Measurements from ENCODE around the gene ARID3C. TPM values are rescaled to one million over a fixed set of nuclear protein-coding genes. Genes with fewer than 3 reads are reported as not detected.

The ARID3C gene
- total RNA-seq, 1 donor from 2014 or later: not detected

DNA sequence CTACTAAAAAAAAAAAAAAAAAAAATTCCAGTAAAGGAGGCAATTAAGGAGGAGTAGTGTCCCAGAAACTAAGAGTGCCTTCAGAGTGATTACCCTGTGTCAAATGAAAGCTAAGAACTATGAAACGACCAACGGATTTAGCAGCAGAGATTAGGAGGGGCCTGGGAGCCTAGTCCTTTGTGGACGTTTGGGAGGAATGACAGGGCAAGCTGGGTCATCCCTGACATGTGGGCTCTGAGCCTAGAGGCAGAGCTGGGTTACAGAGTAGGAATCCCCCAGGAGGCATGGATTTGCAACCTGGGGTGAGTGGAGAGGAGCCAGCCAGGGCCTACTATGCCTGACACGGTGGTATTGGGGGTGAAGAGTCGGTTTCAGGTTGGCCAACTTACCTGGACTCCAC is 4.3 kb upstream of the ARID3C start:
- no peaks in the 10 kb centered on the region for H3K9me3 ChIP-seq (ENCODE audit: control insufficient read depth in 3 of 3, low read length in 3 of 3)
- H3K27ac ChIP-seq (ENCODE audit: low read depth, low read length): no peak overlapping the region
- H3K4me3 ChIP-seq (ENCODE audit: low read length in 3 of 3): no peak overlapping the region
- peaks cover 20 to 22% (median 22%) of the 10 kb centered on the region in 3 donors for H3K27me3 ChIP-seq (ENCODE audit: control insufficient read depth in 3 of 3, insufficient read depth in 3 of 3, low read length in 3 of 3)
- H3K4me1 ChIP-seq (ENCODE audit: control insufficient read depth in 3 of 3, insufficient read depth in 3 of 3, low read length in 3 of 3): peaks cover 26 to 55% (median 36%) of the 10 kb centered on the region in 3 donors
- H3K36me3 ChIP-seq (ENCODE audit: control insufficient read depth in 3 of 3, insufficient read depth in 3 of 3, low read length in 3 of 3): peaks cover 8 to 12% (median 10%) of the 10 kb centered on the region in 3 donors
- H3K9ac ChIP-seq (ENCODE audit: low read depth in 1 of 3, low read length in 3 of 3): no peak overlapping the region

DNA sequence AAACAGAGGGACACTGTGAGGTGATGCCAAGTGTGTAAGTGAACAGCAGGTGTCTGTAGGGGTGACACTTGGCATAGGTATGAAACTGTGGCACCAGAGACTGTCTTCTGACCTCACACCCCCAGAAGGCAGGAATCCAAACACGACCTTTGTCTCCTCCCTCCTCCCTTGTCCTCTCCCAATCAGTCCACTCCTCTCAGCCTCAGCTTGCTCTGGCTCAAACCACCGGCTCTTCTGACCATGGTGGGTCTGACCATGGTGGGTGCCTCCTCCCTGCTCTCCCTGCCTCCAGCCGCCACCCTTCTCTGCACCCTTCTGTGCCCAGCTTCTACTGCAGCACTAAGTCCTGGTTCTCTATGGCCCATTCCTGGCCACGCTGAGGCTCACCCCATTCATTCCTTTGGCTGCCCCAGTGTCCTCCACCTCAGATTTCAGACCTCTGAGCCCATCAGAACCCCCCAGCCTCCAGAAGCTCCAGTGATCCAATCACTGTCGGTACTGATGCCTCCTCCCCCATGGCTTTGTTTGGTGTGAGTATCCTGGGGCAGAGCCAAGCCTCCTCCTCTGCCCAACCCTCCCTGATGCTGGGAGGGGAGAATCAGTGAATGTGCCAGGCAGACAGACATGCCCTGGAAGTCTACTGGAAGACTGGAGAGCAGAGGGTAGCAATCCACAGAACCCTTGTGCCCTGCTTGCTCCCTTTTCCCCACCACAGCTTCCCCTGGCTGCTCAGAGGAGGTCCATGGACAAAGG is 1.7 kb upstream of the ARID3C start:
- H3K9ac ChIP-seq (ENCODE audit: low read depth in 1 of 3, low read length in 3 of 3): no peak overlapping the region
- H3K27me3 ChIP-seq (ENCODE audit: control insufficient read depth in 3 of 3, insufficient read depth in 3 of 3, low read length in 3 of 3): peaks cover 46 to 48% (median 48%) of the 10 kb centered on the region in 3 donors
- no peak overlapping the region for H3K27ac ChIP-seq (ENCODE audit: low read depth, low read length)
- H3K9me3 ChIP-seq (ENCODE audit: control insufficient read depth in 3 of 3, low read length in 3 of 3): no peaks in the 10 kb centered on the region
- H3K36me3 ChIP-seq (ENCODE audit: control insufficient read depth in 3 of 3, insufficient read depth in 3 of 3, low read length in 3 of 3): peaks cover 6 to 8% (median 6%) of the 10 kb centered on the region in 3 donors
- H3K4me3 ChIP-seq (ENCODE audit: low read length in 3 of 3): no peak overlapping the region
- peaks cover 16 to 39% (median 19%) of the 10 kb centered on the region in 3 donors for H3K4me1 ChIP-seq (ENCODE audit: control insufficient read depth in 3 of 3, insufficient read depth in 3 of 3, low read length in 3 of 3)

DNA sequence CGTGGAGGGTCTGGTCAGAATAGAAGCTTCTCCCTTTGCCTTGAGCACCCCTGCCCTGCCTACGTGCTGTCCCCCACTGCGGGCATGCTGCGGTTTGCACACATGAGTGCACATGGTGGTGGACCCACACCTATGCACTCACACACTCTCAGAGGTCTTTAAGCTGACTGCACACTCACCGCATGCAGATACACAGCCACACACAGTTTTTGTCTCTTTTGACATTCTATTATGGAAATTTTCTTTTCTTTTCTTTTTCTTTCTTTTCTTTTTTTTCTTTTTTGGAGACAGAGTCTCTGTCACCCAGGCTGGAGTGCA is 584 bp upstream of the ARID3C start:
- Histone ChIP-seq H3K4me1 (ENCODE audit: control insufficient read depth in 3 of 3, insufficient read depth in 3 of 3, low read length in 3 of 3) (peaks cover 14 to 28% (median 16%) of the 10 kb centered on the region in 3 donors), H3K9ac (ENCODE audit: low read depth in 1 of 3, low read length in 3 of 3) (peak overlapping the region in 2 of 3 donors; percentile 3 to 40), H3K36me3 (ENCODE audit: control insufficient read depth in 3 of 3, insufficient read depth in 3 of 3, low read length in 3 of 3) (no peaks in the 10 kb centered on the region), H3K9me3 (ENCODE audit: control insufficient read depth in 3 of 3, low read length in 3 of 3) (no peaks in the 10 kb centered on the region), H3K27ac (ENCODE audit: low read depth, low read length) (no peak overlapping the region), H3K27me3 (ENCODE audit: control insufficient read depth in 3 of 3, insufficient read depth in 3 of 3, low read length in 3 of 3) (peaks cover 57 to 58% (median 58%) of the 10 kb centered on the region in 3 donors), H3K4me3 (ENCODE audit: low read length in 3 of 3) (peak overlapping the region; percentile 46 to 61 (median 59))

DNA sequence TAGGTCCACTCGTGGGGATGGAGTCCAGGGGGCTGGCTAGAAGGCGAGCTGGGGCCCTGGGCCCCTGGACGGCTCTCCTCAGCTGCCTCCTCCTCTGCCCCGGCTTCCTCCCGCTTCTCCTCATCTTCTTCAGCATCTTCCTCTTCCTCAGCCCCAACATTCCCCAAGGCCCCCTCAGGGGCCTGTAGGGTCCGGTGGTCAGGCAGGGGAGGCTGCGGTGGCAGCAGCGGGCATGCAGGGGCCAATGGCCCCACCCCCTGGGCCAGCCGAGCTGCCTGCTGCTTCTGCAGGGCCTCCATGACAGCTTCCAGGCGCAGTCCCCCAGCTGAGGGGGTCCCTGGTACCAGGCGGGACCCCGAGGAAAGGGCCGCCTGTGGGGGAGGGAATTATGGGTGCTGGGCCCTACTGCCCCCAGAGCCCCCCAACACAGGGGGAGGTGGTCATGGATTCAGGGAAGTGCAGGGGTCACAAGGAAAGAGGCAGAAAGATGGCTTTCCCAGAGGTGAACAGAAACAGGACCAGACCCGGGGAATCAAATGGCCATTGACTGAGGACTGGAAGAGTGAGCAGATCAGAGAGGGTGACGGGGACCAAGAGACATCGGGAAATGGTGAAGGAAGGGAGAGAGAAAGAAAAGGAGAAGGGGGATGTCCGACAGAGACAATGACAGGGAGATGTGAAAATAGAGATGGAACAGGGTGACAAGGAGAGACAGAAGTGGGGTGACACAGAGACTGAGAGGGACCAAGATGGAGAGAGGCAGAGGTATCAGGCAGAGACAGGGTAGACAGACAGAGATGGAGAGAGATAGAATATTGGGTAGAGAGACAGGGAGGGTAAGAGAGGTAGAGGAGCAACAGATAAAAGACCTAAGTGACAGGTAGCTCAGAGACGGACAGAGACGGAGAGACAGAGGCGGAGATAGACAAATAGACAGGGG is 880 bp downstream of the ARID3C start:
- Histone ChIP-seq H3K36me3 (ENCODE audit: control insufficient read depth in 3 of 3, insufficient read depth in 3 of 3, low read length in 3 of 3) (no peaks in the 10 kb centered on the region), H3K9ac (ENCODE audit: low read depth in 1 of 3, low read length in 3 of 3) (no peak overlapping the region), H3K9me3 (ENCODE audit: control insufficient read depth in 3 of 3, low read length in 3 of 3) (no peaks in the 10 kb centered on the region), H3K4me3 (ENCODE audit: low read length in 3 of 3) (peak overlapping the region; percentile 18 to 59 (median 58)), H3K4me1 (ENCODE audit: control insufficient read depth in 3 of 3, insufficient read depth in 3 of 3, low read length in 3 of 3) (peaks cover 10 to 17% (median 16%) of the 10 kb centered on the region in 3 donors), H3K27ac (ENCODE audit: low read depth, low read length) (no peak overlapping the region), H3K27me3 (ENCODE audit: control insufficient read depth in 3 of 3, insufficient read depth in 3 of 3, low read length in 3 of 3) (peaks cover 70 to 72% (median 72%) of the 10 kb centered on the region in 3 donors)

DNA sequence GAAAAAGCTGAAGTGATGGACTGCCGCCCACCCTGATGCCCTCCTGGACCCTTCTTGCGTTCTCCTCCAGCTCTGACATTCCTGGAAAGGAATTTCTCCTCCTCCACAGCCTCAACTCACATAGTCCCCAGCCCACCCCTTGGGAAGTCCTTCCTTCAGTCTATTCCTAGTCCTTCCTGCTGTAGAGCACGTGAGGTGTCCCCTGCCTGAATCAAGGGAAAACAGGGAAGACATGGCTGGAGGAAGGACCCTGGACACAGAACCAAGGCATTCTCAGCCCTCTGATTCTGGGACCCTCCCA is 3.7 kb downstream of the ARID3C start:
- peaks cover 77 to 83% (median 78%) of the 10 kb centered on the region in 3 donors for H3K27me3 ChIP-seq (ENCODE audit: control insufficient read depth in 3 of 3, insufficient read depth in 3 of 3, low read length in 3 of 3)
- peaks cover 16 to 23% (median 21%) of the 10 kb centered on the region in 3 donors for H3K4me1 ChIP-seq (ENCODE audit: control insufficient read depth in 3 of 3, insufficient read depth in 3 of 3, low read length in 3 of 3)
- no peak overlapping the region for H3K9ac ChIP-seq (ENCODE audit: low read depth in 1 of 3, low read length in 3 of 3)
- no peak overlapping the region for H3K27ac ChIP-seq (ENCODE audit: low read depth, low read length)
- no peaks in the 10 kb centered on the region for H3K36me3 ChIP-seq (ENCODE audit: control insufficient read depth in 3 of 3, insufficient read depth in 3 of 3, low read length in 3 of 3)
- no peaks in the 10 kb centered on the region for H3K9me3 ChIP-seq (ENCODE audit: control insufficient read depth in 3 of 3, low read length in 3 of 3)
- H3K4me3 ChIP-seq (ENCODE audit: low read length in 3 of 3): no peak overlapping the region

DNA sequence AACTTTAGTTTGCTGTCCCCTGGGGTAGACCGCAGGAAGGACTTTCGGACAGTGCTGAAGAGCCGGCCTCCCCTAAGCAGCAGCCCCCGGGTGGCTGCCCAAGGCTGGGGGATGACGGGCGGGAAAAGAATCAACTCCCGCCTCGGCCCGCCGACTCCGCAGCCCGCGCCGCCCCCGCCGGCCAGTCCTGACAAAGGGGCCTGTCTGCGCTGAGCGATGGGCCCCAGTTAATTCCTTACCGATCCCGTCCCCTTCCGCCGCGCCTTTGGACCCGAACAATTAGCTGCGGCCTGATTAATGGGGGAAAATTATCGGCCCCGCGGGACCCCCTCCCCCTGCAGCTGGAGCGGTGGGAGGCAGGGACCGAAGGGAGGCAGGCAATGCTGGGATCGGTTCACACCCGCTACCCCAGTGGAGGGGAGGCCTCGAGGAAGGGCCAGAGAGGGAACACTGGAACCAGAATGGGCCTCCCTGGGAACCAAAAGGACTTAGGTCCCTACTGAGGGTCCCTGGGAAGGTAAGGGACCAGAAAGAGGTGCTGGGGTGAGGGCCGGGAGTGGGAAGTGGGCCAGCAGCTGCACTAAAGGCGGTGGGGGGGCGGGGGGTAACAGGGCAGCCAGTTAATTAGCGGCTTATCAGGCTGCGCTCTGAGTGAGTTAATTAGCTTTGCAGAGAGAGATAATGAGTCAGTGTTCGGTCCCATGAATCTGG is 4.2 kb downstream of the ARID3C start:
- no peak overlapping the region for H3K27ac ChIP-seq (ENCODE audit: low read depth, low read length)
- H3K27me3 ChIP-seq (ENCODE audit: control insufficient read depth in 3 of 3, insufficient read depth in 3 of 3, low read length in 3 of 3): peaks cover 75 to 79% (median 75%) of the 10 kb centered on the region in 3 donors
- H3K36me3 ChIP-seq (ENCODE audit: control insufficient read depth in 3 of 3, insufficient read depth in 3 of 3, low read length in 3 of 3): no peaks in the 10 kb centered on the region
- H3K9me3 ChIP-seq (ENCODE audit: control insufficient read depth in 3 of 3, low read length in 3 of 3): no peaks in the 10 kb centered on the region
- H3K9ac ChIP-seq (ENCODE audit: low read depth in 1 of 3, low read length in 3 of 3): no peak overlapping the region
- H3K4me3 ChIP-seq (ENCODE audit: low read length in 3 of 3): no peak overlapping the region
- H3K4me1 ChIP-seq (ENCODE audit: control insufficient read depth in 3 of 3, insufficient read depth in 3 of 3, low read length in 3 of 3): peaks cover 20 to 26% (median 26%) of the 10 kb centered on the region in 3 donors

DNA sequence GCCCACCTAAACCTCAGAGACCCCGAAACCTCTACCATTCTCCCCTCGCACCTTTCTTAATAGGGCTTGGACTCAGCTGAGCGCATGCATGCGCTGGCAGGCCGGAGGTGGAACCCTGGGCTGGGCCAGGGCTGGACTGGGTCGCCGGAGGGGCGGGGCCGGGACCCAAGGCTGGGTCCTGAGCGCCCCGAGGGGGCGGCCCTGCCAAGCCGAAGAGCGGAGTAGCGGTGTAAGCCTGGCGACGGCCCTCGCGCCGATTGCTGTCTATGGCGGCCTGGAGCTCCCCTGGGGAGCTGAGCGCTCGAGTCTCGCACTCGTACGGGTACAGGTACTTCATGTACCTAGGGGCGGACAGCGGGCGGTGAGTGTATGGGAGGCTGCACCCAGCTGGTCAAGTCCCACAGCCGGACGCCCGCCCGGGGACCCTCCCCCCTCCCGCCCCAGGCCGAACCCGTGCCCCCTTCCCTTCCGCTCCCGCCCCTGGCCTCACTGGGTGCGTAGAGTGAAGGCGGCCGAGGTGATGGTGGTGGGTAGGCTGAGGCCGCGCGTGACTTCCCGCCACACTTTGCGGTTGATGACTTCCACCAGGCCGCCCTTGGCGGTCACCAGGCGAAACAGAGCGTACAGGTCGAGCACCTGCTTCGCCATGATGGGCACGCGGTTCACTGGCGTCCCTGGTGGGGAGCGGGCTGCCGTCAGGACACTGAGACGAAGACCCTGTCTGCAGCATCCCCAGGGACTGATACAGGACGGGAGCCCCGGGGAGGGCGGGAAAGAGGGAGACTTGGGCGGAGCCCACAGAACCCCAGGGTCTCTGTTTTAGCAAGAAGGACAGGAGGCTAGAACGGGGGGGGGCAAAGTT is 5.3 kb downstream of the ARID3C start:
- H3K27me3 ChIP-seq (ENCODE audit: control insufficient read depth in 3 of 3, insufficient read depth in 3 of 3, low read length in 3 of 3): peaks cover 66 to 72% (median 68%) of the 10 kb centered on the region in 3 donors
- H3K4me3 ChIP-seq (ENCODE audit: low read length in 3 of 3): no peak overlapping the region

DNA sequence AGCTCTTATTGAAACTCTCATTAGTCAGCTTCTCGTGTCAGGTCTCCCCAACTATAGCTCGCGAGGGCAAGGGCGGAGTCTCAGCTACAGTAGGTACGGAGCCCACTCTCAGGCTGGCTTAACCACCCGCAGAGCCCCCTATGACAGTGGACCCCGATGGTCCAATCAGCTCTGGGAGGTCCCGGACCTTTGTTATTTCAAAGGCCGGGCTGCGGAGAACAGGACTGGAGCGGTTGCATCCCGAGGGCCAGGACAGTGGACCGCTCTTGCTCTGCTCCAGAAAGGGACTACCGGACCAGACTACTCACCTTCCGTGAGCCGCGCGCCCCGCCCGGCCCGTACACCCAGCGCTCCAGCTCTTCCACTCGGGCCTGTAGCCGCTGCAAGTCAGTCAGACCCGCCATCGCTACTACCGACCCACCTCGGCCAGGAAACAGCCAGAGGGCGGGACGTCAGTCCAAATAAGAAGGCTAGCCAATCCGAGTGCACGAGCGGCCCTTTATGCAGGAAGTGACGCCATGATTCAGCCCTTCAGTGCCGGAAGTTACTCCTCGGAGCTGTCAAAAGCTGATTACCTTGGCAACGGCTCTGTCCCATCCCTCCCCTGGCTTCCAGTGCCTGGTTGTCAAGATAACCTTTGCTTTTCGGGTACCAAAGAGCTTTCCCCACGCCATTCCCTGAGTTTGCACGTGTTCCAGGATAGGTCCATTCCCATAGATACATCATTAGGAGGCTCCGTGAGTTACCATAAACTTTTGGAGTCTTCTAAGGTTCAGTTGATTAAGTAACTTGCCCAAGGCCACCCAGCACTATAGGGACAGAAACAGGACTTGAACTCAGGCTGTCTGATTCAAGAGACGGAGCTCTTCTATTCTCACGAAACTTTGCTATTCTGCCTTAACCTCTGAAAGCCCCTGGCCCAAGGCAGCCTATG is 8.5 kb downstream of the ARID3C start, which contains the start of gene DCTN3:
DCTN3 (minus strand) TSS at position 435 of the 934 bp plus-strand sequence; CDS start at position 404, 31 bp downstream.
- Histone ChIP-seq H3K36me3 (ENCODE audit: control insufficient read depth in 3 of 3, insufficient read depth in 3 of 3, low read length in 3 of 3) (peaks cover 28 to 31% (median 30%) of the 10 kb centered on the region in 3 donors), H3K27ac (ENCODE audit: low read depth, low read length) (no peak within 1 kb of the TSS), H3K27me3 (ENCODE audit: control insufficient read depth in 3 of 3, insufficient read depth in 3 of 3, low read length in 3 of 3) (peaks cover 34 to 39% (median 38%) of the 10 kb centered on the region in 3 donors), H3K9ac (ENCODE audit: low read depth in 1 of 3, low read length in 3 of 3) (peak within 1 kb of the TSS; percentile 79 to 89 (median 79)), H3K4me3 (ENCODE audit: low read length in 3 of 3) (peak within 1 kb of the TSS; percentile 80 to 92 (median 86)), H3K4me1 (ENCODE audit: control insufficient read depth in 3 of 3, insufficient read depth in 3 of 3, low read length in 3 of 3) (peaks cover 16 to 18% (median 16%) of the 10 kb centered on the region in 3 donors), H3K9me3 (ENCODE audit: control insufficient read depth in 3 of 3, low read length in 3 of 3) (no peaks in the 10 kb centered on the region)

More for the DNA sequence above, 5.3 kb downstream of the ARID3C start:
- no peak overlapping the region for H3K27ac ChIP-seq (ENCODE audit: low read depth, low read length)
- H3K9ac ChIP-seq (ENCODE audit: low read depth in 1 of 3, low read length in 3 of 3): no peak overlapping the region
- peaks cover 20 to 28% (median 24%) of the 10 kb centered on the region in 3 donors for H3K4me1 ChIP-seq (ENCODE audit: control insufficient read depth in 3 of 3, insufficient read depth in 3 of 3, low read length in 3 of 3)
- no peaks in the 10 kb centered on the region for H3K9me3 ChIP-seq (ENCODE audit: control insufficient read depth in 3 of 3, low read length in 3 of 3)
- peaks cover 0 to under 1% (median under 1%) of the 10 kb centered on the region in 3 donors for H3K36me3 ChIP-seq (ENCODE audit: control insufficient read depth in 3 of 3, insufficient read depth in 3 of 3, low read length in 3 of 3)
